Measurements from ENCODE around the gene IL6R.
A peak's percentile ranks its signal among the peaks of the same experiment; 100 is the strongest.

Gene IL6R

GRCh38 chr1:154433161-154433764 lies 28.1 kb downstream of the IL6R start:
- TF ChIP-seq CTCF (IDR thresholded peaks at IDR 0.05; ENCODE audit: unreplicated experiment in 3 of 3) = no peak
- H3K4me3 Mint-ChIP-seq = no peak overlapping the region
- H3K27ac Mint-ChIP-seq = peak overlapping the region in 1 of 3 experiments; percentile 43
- no peaks in the 10 kb centered on the region for H3K27me3 Mint-ChIP-seq (ENCODE audit: low read depth)
- no peaks in the 10 kb centered on the region for H3K36me3 Mint-ChIP-seq (ENCODE audit: low read depth)
- H3K4me1 Mint-ChIP-seq = peaks cover 35% of the 10 kb centered on the region
- no peaks in the 10 kb centered on the region for H3K9me3 Mint-ChIP-seq

GRCh38 chr1:154434346-154435085 lies 29.4 kb downstream of the IL6R start:
- no peaks in the 10 kb centered on the region for H3K9me3 Mint-ChIP-seq
- no peak overlapping the region for H3K4me3 Mint-ChIP-seq
- H3K27ac Mint-ChIP-seq = peak overlapping the region in 2 of 3 experiments; percentile 66 to 79
- no peaks in the 10 kb centered on the region for H3K27me3 Mint-ChIP-seq (ENCODE audit: low read depth)
- peaks cover 34% of the 10 kb centered on the region for H3K4me1 Mint-ChIP-seq
- no peaks in the 10 kb centered on the region for H3K36me3 Mint-ChIP-seq (ENCODE audit: low read depth)
- TF ChIP-seq CTCF (IDR thresholded peaks at IDR 0.05; ENCODE audit: unreplicated experiment in 3 of 3) = no peak

GRCh38 chr1:154435599-154436200 lies 30.6 kb downstream of the IL6R start:
- H3K4me3 Mint-ChIP-seq = no peak overlapping the region
- no peak for TF ChIP-seq CTCF (IDR thresholded peaks at IDR 0.05; ENCODE audit: unreplicated experiment in 3 of 3)
- no peaks in the 10 kb centered on the region for H3K9me3 Mint-ChIP-seq

GRCh38 chr1:154436433-154436832 lies 31.3 kb downstream of the IL6R start:
- Mint-ChIP-seq H3K27ac (no peak overlapping the region), H3K4me1 (peaks cover 22% of the 10 kb centered on the region), H3K36me3 (ENCODE audit: low read depth) (no peaks in the 10 kb centered on the region), H3K4me3 (no peak overlapping the region), H3K9me3 (no peaks in the 10 kb centered on the region), H3K27me3 (ENCODE audit: low read depth) (peaks cover 4% of the 10 kb centered on the region)
- no peak for TF ChIP-seq CTCF (IDR thresholded peaks at IDR 0.05; ENCODE audit: unreplicated experiment in 3 of 3)

More at GRCh38 chr1:154435599-154436200, 30.6 kb downstream of the IL6R start:
- no peak overlapping the region for H3K27ac Mint-ChIP-seq
- no peaks in the 10 kb centered on the region for H3K36me3 Mint-ChIP-seq (ENCODE audit: low read depth)
- H3K27me3 Mint-ChIP-seq (ENCODE audit: low read depth) = no peaks in the 10 kb centered on the region
- H3K4me1 Mint-ChIP-seq = peaks cover 24% of the 10 kb centered on the region

GRCh38 chr1:154440036-154440804 lies 35.1 kb downstream of the IL6R start:
- TF ChIP-seq CTCF (IDR thresholded peaks at IDR 0.05; ENCODE audit: unreplicated experiment in 3 of 3) = no peak
- H3K4me1 Mint-ChIP-seq = peaks cover 17% of the 10 kb centered on the region
- H3K9me3 Mint-ChIP-seq = no peaks in the 10 kb centered on the region
- H3K4me3 Mint-ChIP-seq = no peak overlapping the region
- H3K36me3 Mint-ChIP-seq (ENCODE audit: low read depth) = no peaks in the 10 kb centered on the region
- peaks cover 4% of the 10 kb centered on the region for H3K27me3 Mint-ChIP-seq (ENCODE audit: low read depth)
- H3K27ac Mint-ChIP-seq = peak overlapping the region; percentile 65 to 93 (median 73)

Data from nephron (organoid).